GM12892 (cell line): ENCODE data around the gene MEN1.

Experiments used
- POLR2A ChIP-seq: IDR thresholded peaks from 2 replicates; pipeline ENCODE4 v1.6.1; 2011; ENCODE audit warnings: low read depth, low read length, control low read depth
- POLR2AphosphoS5 ChIP-seq: IDR thresholded peaks from 2 replicates; pipeline ENCODE4 v1.6.1; 2011; ENCODE audit warnings: low read depth, low read length, control low read depth

DNA sequence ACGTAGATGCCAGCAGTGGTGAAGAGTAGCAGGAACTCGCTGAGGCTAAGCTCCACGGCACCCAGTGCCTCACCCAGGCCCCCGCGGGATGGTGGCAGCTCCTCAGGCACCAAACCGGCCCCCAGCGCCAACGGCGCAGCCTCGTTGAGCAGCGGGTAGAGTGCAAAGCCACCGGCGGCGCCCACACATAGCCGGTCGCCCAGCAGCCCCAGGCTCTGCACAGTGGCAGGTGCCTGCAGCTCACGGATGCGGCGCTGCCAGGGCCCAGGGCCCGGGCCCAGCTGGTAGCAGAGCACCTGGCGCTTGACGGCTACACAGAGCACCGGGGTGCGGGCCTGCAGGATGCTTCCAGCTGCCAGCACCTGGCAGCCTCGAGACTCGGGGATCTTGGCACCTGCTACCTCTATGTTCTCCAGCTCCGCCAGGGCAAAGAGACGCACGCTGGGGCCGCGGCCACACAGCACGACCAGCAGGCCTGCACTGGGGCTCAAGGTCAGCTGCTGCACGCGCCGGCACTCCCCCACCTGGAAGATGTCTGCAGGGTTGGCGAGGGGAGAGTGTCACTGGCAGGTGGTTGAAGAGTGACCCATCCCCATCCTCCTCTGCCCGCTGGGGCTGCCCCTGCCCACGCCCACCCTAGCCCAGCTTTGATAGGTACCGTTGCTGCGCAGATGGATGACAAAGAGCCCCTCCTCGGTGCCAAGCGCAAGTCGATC, 19.3 kb upstream of the MEN1 start:
- TF ChIP-seq POLR2AphosphoS5 (no peak), POLR2A (no peak)
